H1 (cell line): ENCODE results near the gene CD180. TPM values are rescaled to one million over a fixed set of nuclear protein-coding genes. Genes with fewer than 3 reads are reported as not detected.

Experiments used
- CTCF ChIA-PET: fragments of 300-600 bp; sonication (Branson Sonifier 250); formaldehyde crosslinking; loops from one replicate; lab custom pipeline; 2021; ENCODE audit not compliant: partially characterized antibody; lab: Charles Lee
- POLR2A ChIA-PET: fragments of 300-600 bp; sonication (Branson Sonifier 250); formaldehyde crosslinking; loops from one replicate; lab custom pipeline; 2021; ENCODE audit warnings: inconsistent platforms; ENCODE audit not compliant: partially characterized antibody; lab: Charles Lee
- DNase-seq, 2 experiments: peaks; one replicate each; pipeline versions ENCODE4 v3.0.0 to v3.0.0-alpha.2; 2010 to 2022; ENCODE audit warnings: low spot score in 2 of 2, low read depth in 1 of 2, mixed read lengths in 1 of 2
- FAIRE-seq: peaks from 2 replicates; lab custom pipeline; 2011; peaks lifted over from hg19 to GRCh38; lab: Jason Lieb, UNC
- H2AFZ ChIP-seq: 2 replicates; pipeline ENCODE4 v1.8.1; 2012; ENCODE audit warnings: low read length, inconsistent platforms
- H2AK5ac ChIP-seq: 2 replicates; pipeline ENCODE4 v1.6.1; 2013; ENCODE audit warnings: low read depth, low read length
- H2BK120ac ChIP-seq: replicated peaks from 2 replicates; pipeline ENCODE3; 2013; ENCODE audit warnings: low read depth, low read length, inconsistent platforms
- H2BK12ac ChIP-seq: 2 replicates; pipeline ENCODE4 v1.6.1; 2013; ENCODE audit warnings: low read depth, low read length
- H2BK15ac ChIP-seq: 2 replicates; pipeline ENCODE4 v1.6.1; 2013; ENCODE audit warnings: low read length
- H2BK20ac ChIP-seq: 2 replicates; pipeline ENCODE4 v1.6.1; 2013; ENCODE audit warnings: low read length
- H2BK5ac ChIP-seq: 2 replicates; pipeline ENCODE4 v1.6.1; 2013; ENCODE audit warnings: low read depth, low read length
- H3K14ac ChIP-seq: 2 replicates; pipeline ENCODE4 v1.6.1; 2013; ENCODE audit warnings: inconsistent platforms; ENCODE audit not compliant: insufficient read length
- H3K18ac ChIP-seq: 2 replicates; pipeline ENCODE4 v1.6.1; 2013; ENCODE audit warnings: low read length; ENCODE audit errors: extremely low read depth
- H3K23ac ChIP-seq: 2 replicates; pipeline ENCODE4 v1.6.1; 2013; ENCODE audit warnings: inconsistent platforms; ENCODE audit not compliant: insufficient read length
- H3K23me2 ChIP-seq: 2 replicates; pipeline ENCODE4 v1.6.1; 2013; ENCODE audit warnings: low read depth, low read length
- H3K27ac ChIP-seq: 2 replicates; pipeline ENCODE4 v1.6.1; 2011; ENCODE audit warnings: low read depth, low read length, inconsistent platforms
- H3K27me3 ChIP-seq, 4 experiments: replicated peaks in 1 of 4; 1 replicate in 1 of 4; 2 replicates in 3 of 4; pipeline versions ENCODE4 v1.6.1 to v1.8.1; 2011 to 2013; ENCODE audit warnings: low read length in 3 of 4, mild to moderate bottlenecking in 3 of 4, inconsistent platforms in 2 of 4, mixed read lengths in 2 of 4, moderate library complexity in 1 of 4; ENCODE audit not compliant: control insufficient read depth in 3 of 4, insufficient read depth in 3 of 4; ENCODE audit errors: extremely low read depth in 1 of 4
- H3K36me3 ChIP-seq, 4 experiments: 2 replicates each; pipeline versions ENCODE4 v1.6.1 to v1.8.1; 2011 to 2013; ENCODE audit warnings: mild to moderate bottlenecking in 4 of 4, low read length in 3 of 4, moderate library complexity in 2 of 4, control low read depth in 1 of 4, inconsistent platforms in 1 of 4; ENCODE audit not compliant: insufficient read depth in 4 of 4, control insufficient read depth in 2 of 4
- H3K4ac ChIP-seq: replicated peaks from 2 replicates; pipeline ENCODE3; 2013; ENCODE audit warnings: low read length, low read depth, mixed read lengths, inconsistent platforms; ENCODE audit not compliant: insufficient read length
- H3K4me1 ChIP-seq, 4 experiments: replicated peaks in 1 of 4; 1 replicate in 1 of 4; 2 replicates in 3 of 4; pipeline versions ENCODE4 v1.6.1 to v1.8.1; 2011 to 2013; ENCODE audit warnings: low read length in 3 of 4, inconsistent platforms in 2 of 4, mixed read lengths in 1 of 4; ENCODE audit not compliant: insufficient read depth in 4 of 4, control insufficient read depth in 3 of 4
- H3K4me2 ChIP-seq, 2 experiments: 2 replicates each; pipeline versions ENCODE4 v1.6.1 to v1.8.1; 2011 to 2013; ENCODE audit warnings: low read depth in 2 of 2, low read length in 2 of 2, control low read depth in 1 of 2, inconsistent platforms in 1 of 2, mild to moderate bottlenecking in 1 of 2; ENCODE audit not compliant: insufficient read depth in 1 of 2
- H3K4me3 ChIP-seq, 4 experiments: fragments of 200-600, 300-600 bp in 1 of 4; sonication (generic), shearing (Covaris generic), sonication (Bioruptor Twin) in 1 of 4; 2 replicates each; pipeline versions ENCODE4 v1.5.1 to v1.8.1; 2011 to 2016; ENCODE audit warnings: low read length in 4 of 4, low read depth in 3 of 4, control low read depth in 2 of 4, inconsistent platforms in 2 of 4, mild to moderate bottlenecking in 2 of 4, mixed read lengths in 1 of 4, moderate library complexity in 1 of 4; ENCODE audit not compliant: insufficient read depth in 2 of 4; ENCODE audit errors: extremely low read depth in 1 of 4
- H3K56ac ChIP-seq: replicated peaks from 2 replicates; pipeline ENCODE3; 2013; ENCODE audit warnings: low read depth, mild to moderate bottlenecking, mixed read lengths, low read length, inconsistent platforms; ENCODE audit not compliant: insufficient read length
- H3K79me1 ChIP-seq: 2 replicates; pipeline ENCODE4 v1.6.1; 2013; ENCODE audit warnings: low read depth, low read length, control low read depth
- H3K79me2 ChIP-seq, 2 experiments: 2 replicates each; pipeline versions ENCODE4 v1.6.1 to v1.8.1; 2012 to 2013; ENCODE audit warnings: low read length in 2 of 2, mild to moderate bottlenecking in 2 of 2, inconsistent platforms in 1 of 2; ENCODE audit not compliant: insufficient read depth in 2 of 2, control insufficient read depth in 1 of 2
- H3K9ac ChIP-seq, 4 experiments: replicated peaks in 1 of 4; 1 replicate in 1 of 4; 2 replicates in 3 of 4; pipeline versions ENCODE4 v1.6.1 to v1.8.1; 2011 to 2013; ENCODE audit warnings: low read depth in 3 of 4, low read length in 3 of 4, control low read depth in 2 of 4, mild to moderate bottlenecking in 2 of 4, moderate library complexity in 2 of 4, inconsistent platforms in 1 of 4; ENCODE audit errors: extremely low read depth in 1 of 4
- H3K9me3 ChIP-seq, 2 experiments: 2 replicates each; pipeline versions ENCODE4 v1.6.1 to v1.8.1; 2012 to 2013; ENCODE audit warnings: mild to moderate bottlenecking in 2 of 2, moderate library complexity in 2 of 2, control low read depth in 1 of 2, inconsistent platforms in 1 of 2, low read depth in 1 of 2, low read length in 1 of 2, mixed read lengths in 1 of 2; ENCODE audit not compliant: insufficient read depth in 2 of 2
- H4K20me1 ChIP-seq, 2 experiments: replicated peaks in 1 of 2; 2 replicates each; pipeline versions ENCODE3 to v1.8.1; 2011 to 2013; ENCODE audit warnings: inconsistent platforms in 2 of 2, low read length in 2 of 2, mild to moderate bottlenecking in 1 of 2; ENCODE audit not compliant: insufficient read depth in 2 of 2, control insufficient read depth in 1 of 2
- H4K5ac ChIP-seq: 2 replicates; pipeline ENCODE4 v1.6.1; 2013; ENCODE audit warnings: low read length, low read depth, mixed read lengths, inconsistent platforms; ENCODE audit not compliant: insufficient read length
- H4K8ac ChIP-seq: 2 replicates; pipeline ENCODE4 v1.8.0; 2013; ENCODE audit warnings: mild to moderate bottlenecking, moderate library complexity, low read length, inconsistent platforms; ENCODE audit not compliant: insufficient read depth; ENCODE audit errors: extremely low read depth
- H4K91ac ChIP-seq: replicated peaks from 2 replicates; pipeline ENCODE3; 2013; ENCODE audit warnings: low read length, mixed read lengths, inconsistent platforms; ENCODE audit not compliant: insufficient read length
- ASH2L ChIP-seq: fragments of 200-600, 300-600 bp; sonication (generic); IDR thresholded peaks from one replicate; pipeline ENCODE4 v1.7.1; 2017; ENCODE audit warnings: low read length
- BRCA1 ChIP-seq: IDR thresholded peaks from 2 replicates; pipeline ENCODE4 v1.6.1; 2012; ENCODE audit warnings: low read depth, low read length, improper control_type of control experiment
- EP300 ChIP-seq, 2 experiments: IDR thresholded peaks; 1 replicate in 1 of 2; 2 replicates in 1 of 2; pipeline ENCODE4 v1.6.1; 2011 to 2012; ENCODE audit warnings: low read depth in 2 of 2, low read length in 2 of 2, mild to moderate bottlenecking in 2 of 2, borderline replicate concordance in 1 of 2, inconsistent platforms in 1 of 2, moderate library complexity in 1 of 2
- EZH2 ChIP-seq: fragments of 200-600 bp; sonication (generic); IDR thresholded peaks from 2 replicates; pipeline ENCODE4 v1.7.1; 2012; ENCODE audit warnings: low read depth, mild to moderate bottlenecking, moderate library complexity, low read length, inconsistent platforms; ENCODE audit not compliant: severe bottlenecking
- KDM4A ChIP-seq: IDR thresholded peaks from one replicate; pipeline ENCODE4 v1.7.1; 2012; ENCODE audit warnings: low read depth, mild to moderate bottlenecking, moderate library complexity, low read length, inconsistent platforms; ENCODE audit not compliant: severe bottlenecking
- KDM5A ChIP-seq: fragments of 200-600 bp; IDR thresholded peaks from 2 replicates; pipeline ENCODE4 v1.7.1; 2012; ENCODE audit warnings: mild to moderate bottlenecking, low read length, inconsistent platforms, mixed read lengths
- NANOG ChIP-seq: IDR thresholded peaks from 2 replicates; pipeline ENCODE4 v1.6.1; 2011; ENCODE audit warnings: low read length, low read depth, mild to moderate bottlenecking, inconsistent platforms; ENCODE audit not compliant: insufficient read depth, poor library complexity, severe bottlenecking
- POLR2A ChIP-seq, 2 experiments: IDR thresholded peaks; 1 replicate in 1 of 2; 2 replicates in 1 of 2; pipeline ENCODE4 v1.6.1; 2011; ENCODE audit warnings: low read depth in 2 of 2, low read length in 2 of 2, mild to moderate bottlenecking in 2 of 2; ENCODE audit errors: control extremely low read depth in 1 of 2
- RAD21 ChIP-seq, 2 experiments: IDR thresholded peaks in 1 of 2; conservative IDR thresholded peaks in 1 of 2; 2 replicates each; pipeline ENCODE4 v1.6.1; 2011; ENCODE audit warnings: low read depth in 2 of 2, low read length in 2 of 2, improper control_type of control experiment in 1 of 2, inconsistent platforms in 1 of 2, mild to moderate bottlenecking in 1 of 2, moderate library complexity in 1 of 2
- SAP30 ChIP-seq: fragments of 300-600 bp; sonication (generic); IDR thresholded peaks from 2 replicates; pipeline ENCODE4 v1.7.1; 2012; ENCODE audit warnings: low read length, moderate library complexity, mild to moderate bottlenecking, inconsistent platforms; ENCODE audit not compliant: insufficient read depth, insufficient replicate concordance
- SIRT6 ChIP-seq: IDR thresholded peaks from one replicate; pipeline ENCODE4 v1.7.1; 2012; ENCODE audit warnings: low read length, inconsistent platforms
- SP2 ChIP-seq: IDR thresholded peaks from 2 replicates; pipeline ENCODE4 v1.6.1; 2012; ENCODE audit warnings: mild to moderate bottlenecking, low read length, inconsistent platforms
- TEAD4 ChIP-seq: IDR thresholded peaks from 2 replicates; pipeline ENCODE4 v1.6.1; 2012; ENCODE audit warnings: low read depth, low read length, inconsistent platforms, mixed read lengths
- ZNF274 ChIP-seq: IDR thresholded peaks from 2 replicates; pipeline ENCODE4 v1.7.0; 2012; ENCODE audit warnings: low read length, borderline replicate concordance; ENCODE audit errors: extremely low read depth
- WGBS, 2 experiments: shearing (Covaris generic) in 1 of 2; methylation state at CpG; one replicate each; pipeline versions ENCODE4 v1.1.6 to v1.1.7; 2013 to 2015; ENCODE audit warnings: low lambda C conversion rate in 2 of 2, mixed read lengths in 2 of 2, inconsistent platforms in 1 of 2, low coverage in 1 of 2, missing lambda C conversion rate in 1 of 2; ENCODE audit not compliant: insufficient replicate concordance in 2 of 2, insufficient coverage in 1 of 2, insufficient read length in 1 of 2; ENCODE audit errors: extremely low coverage in 1 of 2, missing lambda C conversion rate in 1 of 2; 5-methylcytosine and 5-hydroxymethylcytosine counted together
- polyA plus RNA-seq, 7 experiments: library from polyadenylated mRNA; depleted of rRNA in 3 of 7; stranded (reverse) in 5 of 7; unstranded in 2 of 7; fragments of >200 nt in 5 of 7; fragments of 200-250 nt in 2 of 7; gene quantifications; 1 replicate in 5 of 7; 2 replicates in 1 of 7; 4 replicates in 1 of 7; pipeline versions ENCODE4 v1.2.1 to v1.2.3, GENCODE V29; 2011 to 2013; ENCODE audit warnings: missing spikeins in 2 of 7, mixed read lengths in 2 of 7
- total RNA-seq: library from RNA; stranded (reverse); fragmentation: NEBNext Ultra II Directional; extraction: Animal tissue kit (Norgen Biotek cat#: 25700); gene quantifications from 2 replicates; pipeline ENCODE4 v1.2.1, GENCODE V29; 2021

Gene CD180
- total and polyA plus RNA-seq, 2 of the 8 experiments (the other 6 are each of a cell fraction or from before 2014, with no cell fraction given), result not detected

DNA sequence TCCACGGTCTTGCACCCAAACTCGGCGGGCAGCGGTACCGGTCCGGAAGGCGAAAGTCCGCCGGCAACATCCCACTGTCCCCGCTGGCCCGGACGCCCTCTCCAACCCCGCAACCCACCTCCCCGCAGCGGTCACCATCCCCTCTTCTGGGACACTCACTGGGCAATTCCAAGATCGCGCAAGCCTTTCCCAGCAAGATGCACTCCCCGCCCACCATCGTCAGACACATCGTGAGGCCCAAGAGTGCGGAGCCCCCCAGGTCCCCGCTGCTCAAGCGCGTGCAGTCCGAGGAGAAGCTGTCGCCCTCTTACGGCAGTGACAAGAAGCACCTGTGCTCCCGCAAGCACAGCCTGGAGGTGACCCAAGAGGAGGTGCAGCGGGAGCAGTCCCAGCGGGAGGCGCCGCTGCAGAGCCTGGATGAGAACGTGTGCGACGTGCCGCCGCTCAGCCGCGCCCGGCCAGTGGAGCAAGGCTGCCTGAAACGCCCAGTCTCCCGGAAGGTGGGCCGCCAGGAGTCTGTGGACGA, 33.3 kb downstream of the CD180 start:
- Histone ChIP-seq H2BK120ac (no peak overlapping the region), H3K27ac (no peak overlapping the region), H3K9me3 (no peaks in the 10 kb centered on the region), H3K4me3 (no peak overlapping the region), H2BK20ac (no peak overlapping the region), H2AK5ac (no peak overlapping the region), H3K36me3 (no peaks in the 10 kb centered on the region), H3K56ac (no peak overlapping the region), H3K23ac (no peak overlapping the region), H2BK15ac (no peak overlapping the region), H3K18ac (no peak overlapping the region), H3K4me2 (no peak overlapping the region), H3K14ac (no peak overlapping the region), H2BK5ac (no peak overlapping the region), H3K9ac (no peak overlapping the region), H3K27me3 (no peaks in the 10 kb centered on the region), H3K79me1 (no peaks in the 10 kb centered on the region), H2BK12ac (no peak overlapping the region), H4K8ac (no peak overlapping the region; the same call in 1 of the 2 replicates), H4K5ac (no peak overlapping the region), H3K79me2 (no peaks in the 10 kb centered on the region), H4K91ac (no peak overlapping the region), H3K4ac (no peak overlapping the region), H4K20me1 (no peaks in the 10 kb centered on the region), H3K4me1 (peaks cover 0 to 13% (median 6%) of the 10 kb centered on the region in 4 experiments; a peak in 3 of 7 replicates), H2AFZ (no peak overlapping the region), H3K23me2 (peaks cover 6% of the 10 kb centered on the region; the same call in 1 of the 2 replicates)
- ChIA-PET CTCF (interaction anchor here (0.6 to 5.3 kb wide), 11 partner anchors 12 to 1257 kb away, joined by 3 to 50 read pairs (median 5); partner anchors contain the start of gene CD180), POLR2A (no interaction called here)
- no peak for FAIRE-seq
- 96% methylated on average over 35 of the region's 44 CpGs; no CpG with 5 or more reads in 1 of the 2 experiments for WGBS, 2 experiments
- no peak for DNase-seq
- no peak for TF ChIP-seq TEAD4
- no peak for TF ChIP-seq POLR2A (IDR thresholded peaks at IDR 0.05; ENCODE audit: control extremely low read depth in 1 of 2, low read depth in 2 of 2, low read length in 2 of 2)
- TF ChIP-seq NANOG, result no peak
- no peak for TF ChIP-seq SP2
- TF ChIP-seq EZH2, result no peak
- no peak for TF ChIP-seq KDM4A
- no peak; a peak in 1 of 4 replicates for TF ChIP-seq RAD21 (IDR thresholded peaks at IDR 0.05 in 1 of 2, conservative IDR thresholded peaks at IDR 0.05 in 1 of 2; ENCODE audit: low read depth in 2 of 2, low read length in 2 of 2)
- TF ChIP-seq SIRT6, result no peak
- no peak for TF ChIP-seq ZNF274
- TF ChIP-seq EP300 (IDR thresholded peaks at IDR 0.05; ENCODE audit: borderline replicate concordance in 1 of 2, low read depth in 2 of 2, low read length in 2 of 2), result no peak
- no peak for TF ChIP-seq BRCA1
- TF ChIP-seq ASH2L, result no peak
- TF ChIP-seq KDM5A, result no peak
- TF ChIP-seq SAP30, result no peak
